Prostate gland (tissue), 2 donors: Measurements from ENCODE around the gene PDE6B. TPM values are rescaled to one million over a fixed set of nuclear protein-coding genes. Genes with fewer than 3 reads are reported as not detected.

Experiments used
- DNase-seq: peaks from one replicate; pipeline ENCODE4 v3.0.0-alpha.2; 2019; ENCODE audit warnings: low spot score
- H3K27ac ChIP-seq, 2 donors: fragments of 200-600 bp; sonication (generic); 2 replicates each; pipeline ENCODE4 v1.5.1; 2017 to 2019
- H3K27me3 ChIP-seq: fragments of 200-600 bp; sonication (generic); replicated peaks from 2 replicates; pipeline ENCODE4 v1.5.1; 2019; ENCODE audit not compliant: insufficient read depth
- H3K36me3 ChIP-seq, 2 donors: fragments of 200-600 bp; sonication (generic); 1 replicate in 1 of 2; 2 replicates in 1 of 2; pipeline versions ENCODE4 v1.5.1 to v1.8.1; 2017 to 2019
- H3K4me1 ChIP-seq: fragments of 200-600 bp; sonication (generic); replicated peaks from 2 replicates; pipeline ENCODE4 v1.5.1; 2019
- H3K4me3 ChIP-seq, 2 donors: fragments of 200-600 bp; sonication (generic); 2 replicates each; pipeline ENCODE4 v1.5.1; 2017 to 2019
- H3K9me3 ChIP-seq: fragments of 200-600 bp; sonication (generic); 2 replicates; pipeline ENCODE4 v1.5.1; 2017
- CTCF ChIP-seq, 4 experiments: fragments of 200-600 bp in 2 of 4; fragments of 450-650 bp in 2 of 4; sonication (generic) in 2 of 4; IDR thresholded peaks; 1 replicate in 3 of 4; 2 replicates in 1 of 4; pipeline ENCODE4 v1.5.1; 2016 to 2019; ENCODE audit warnings: antibody characterized with exemption in 4 of 4, mild to moderate bottlenecking in 2 of 4, moderate library complexity in 2 of 4
- POLR2A ChIP-seq: fragments of 450-650 bp; IDR thresholded peaks from one replicate; pipeline ENCODE4 v1.6.1; 2016; ENCODE audit warnings: antibody characterized with exemption, mild to moderate bottlenecking
- POLR2AphosphoS5 ChIP-seq: sonication (generic); formaldehyde crosslinking; IDR thresholded peaks from one replicate; pipeline ENCODE4 v1.6.1; 2017; ENCODE audit warnings: antibody characterized with exemption
- WGBS: methylation state at CpG from one replicate; pipeline ENCODE4 v1.1.5; 2018; 5-methylcytosine and 5-hydroxymethylcytosine counted together
- intact Hi-C: fragments of 100-400 bp; cut with DNase I; formaldehyde crosslinking; loops from one replicate; pipeline ENCODE4 v1.14.2; 2022
- total RNA-seq, 2 donors: library from RNA; depleted of rRNA; stranded (reverse); fragments of >200 nt; gene quantifications; one replicate each; pipeline ENCODE4 v1.1.0, GENCODE V29; 2016

PDE6B gene
- total RNA-seq, 2 donors from 2014 or later = 8.0 to 9.3 TPM

- Histone ChIP-seq H3K4me1 (peaks cover 3% of the 10 kb centered on the region), H3K27ac (no peak overlapping the region), H3K27me3 (no peaks in the 10 kb centered on the region), H3K36me3 (no peaks in the 10 kb centered on the region), H3K4me3 (no peak overlapping the region), H3K9me3 (no peaks in the 10 kb centered on the region)
- no peak for DNase-seq
- WGBS = 65% methylated on average over 21 of the region's 21 CpGs
- TF ChIP-seq POLR2A (no peak), POLR2AphosphoS5 (no peak), CTCF (IDR thresholded peaks at IDR 0.05) (no peak)
- intact Hi-C loops = no loop called here
Observed at GRCh38 chr4:684623-685327, 59.4 kb downstream of the PDE6B start.

- H3K27ac ChIP-seq = no peak overlapping the region
- no peaks in the 10 kb centered on the region for H3K36me3 ChIP-seq
- peaks cover 3% of the 10 kb centered on the region for H3K4me1 ChIP-seq
- no peak overlapping the region for H3K4me3 ChIP-seq
- no peaks in the 10 kb centered on the region for H3K9me3 ChIP-seq
- H3K27me3 ChIP-seq = no peaks in the 10 kb centered on the region
- WGBS = 89% methylated on average over 37 of the region's 37 CpGs
- DNase-seq = no peak
- intact Hi-C loops = no loop called here
- TF ChIP-seq POLR2A = no peak
- TF ChIP-seq POLR2AphosphoS5 = no peak
- TF ChIP-seq CTCF (IDR thresholded peaks at IDR 0.05) = no peak
Observed at GRCh38 chr4:685679-686412, 60.5 kb downstream of the PDE6B start.

- TF ChIP-seq POLR2A (no peak), CTCF (IDR thresholded peaks at IDR 0.05) (no peak), POLR2AphosphoS5 (no peak)
- DNase-seq = no peak
- intact Hi-C loops = no loop called here
- Histone ChIP-seq H3K27ac (no peak overlapping the region), H3K4me3 (no peak overlapping the region), H3K27me3 (no peaks in the 10 kb centered on the region), H3K9me3 (no peaks in the 10 kb centered on the region), H3K4me1 (peaks cover 3% of the 10 kb centered on the region), H3K36me3 (no peaks in the 10 kb centered on the region)
- 94% methylated on average over 31 of the region's 31 CpGs for WGBS
Observed at GRCh38 chr4:686413-687040, 61.2 kb downstream of the PDE6B start.

- H3K27ac ChIP-seq = no peak overlapping the region
- DNase-seq = no peak
- H3K4me1 ChIP-seq = peaks cover 3% of the 10 kb centered on the region
- no peaks in the 10 kb centered on the region for H3K9me3 ChIP-seq
- H3K27me3 ChIP-seq = no peaks in the 10 kb centered on the region
- H3K36me3 ChIP-seq = no peaks in the 10 kb centered on the region
- no peak overlapping the region for H3K4me3 ChIP-seq
- 87% methylated on average over 23 of the region's 38 CpGs for WGBS
- TF ChIP-seq POLR2AphosphoS5 (no peak), POLR2A (peak; percentile 41)
- intact Hi-C loops = no loop called here
Observed at GRCh38 chr4:687048-687970, 61.9 kb downstream of the PDE6B start.
